ENCODE data around the gene TMEM30A.

Gene TMEM30A

GRCh38 chr6:75235271-75235670 is 49.3 kb downstream of the TMEM30A start:
- Histone ChIP-seq H3K4me1 (ENCODE audit: low read length) (no peaks in the 10 kb centered on the region), H3K27ac (ENCODE audit: low read length) (no peak overlapping the region), H3F3A (ENCODE audit: insufficient read depth, low read length) (peaks cover 4% of the 10 kb centered on the region), H3K9me2 (replicated peaks; ENCODE audit: insufficient read depth, low read length) (no peaks in the 10 kb centered on the region), H4K20me1 (ENCODE audit: insufficient read depth, low read length) (no peaks in the 10 kb centered on the region), H3K9me3 (replicated peaks; ENCODE audit: insufficient read depth, low read length) (no peaks in the 10 kb centered on the region), H3K4me2 (ENCODE audit: low read depth, low read length) (no peak overlapping the region), H3K79me2 (ENCODE audit: low read length) (peaks cover 10% of the 10 kb centered on the region), H3K27me3 (replicated peaks; ENCODE audit: insufficient read depth, low read length) (no peaks in the 10 kb centered on the region), H3K9ac (ENCODE audit: low read length) (no peak overlapping the region), H3K4me3 (ENCODE audit: low read length) (no peak overlapping the region), H3K36me3 (replicated peaks; ENCODE audit: insufficient read depth, low read length) (no peaks in the 10 kb centered on the region; the same call in none of the 2 replicates), H2AFZ (ENCODE audit: low read length) (no peak overlapping the region)
- no peak for TF ChIP-seq EZH2phosphoT487 (IDR thresholded peaks at IDR 0.05; ENCODE audit: low read length)
- no peak for TF ChIP-seq EZH2 (optimal IDR thresholded peaks at IDR 0.05; ENCODE audit: low read depth, low read length)
- no peak for TF ChIP-seq CTCF (IDR thresholded peaks at IDR 0.05; ENCODE audit: low read length)
- no peak for DNase-seq

DNA sequence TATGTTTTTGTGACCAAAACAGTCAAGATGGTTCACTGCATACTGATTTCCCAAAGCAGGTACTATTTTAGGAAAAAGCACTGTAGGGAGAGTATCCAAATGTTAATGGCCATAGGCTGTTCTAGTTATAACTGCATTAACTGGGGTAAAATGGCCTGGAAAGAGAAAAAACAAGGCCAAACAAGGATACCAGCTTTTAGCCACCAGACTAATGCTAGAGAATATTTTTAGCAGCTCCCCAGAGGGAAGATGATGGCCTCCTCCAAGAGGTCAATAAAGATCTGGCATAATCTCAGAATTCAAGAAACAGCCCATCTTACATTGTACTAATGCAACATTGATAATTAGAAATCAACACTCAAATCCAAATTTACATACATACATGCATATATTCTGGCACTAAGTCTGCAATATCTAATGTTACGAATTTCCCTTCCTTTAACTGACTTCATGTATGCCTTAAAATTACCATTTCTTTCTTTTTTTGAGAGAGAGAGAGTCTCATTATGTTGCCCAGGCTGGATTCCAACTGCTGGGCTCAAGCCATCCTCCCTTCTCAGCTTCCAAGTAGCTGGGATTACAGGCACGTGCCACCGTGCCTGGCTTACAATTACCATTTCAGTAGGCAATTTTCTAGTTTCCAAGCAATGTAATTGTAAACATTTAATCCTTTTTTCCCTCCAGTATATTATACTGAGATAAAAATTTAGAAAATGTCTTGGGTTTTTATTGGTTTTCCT is 50.3 kb downstream of the TMEM30A start:
- Histone ChIP-seq H3K9ac (ENCODE audit: low read length) (no peak overlapping the region), H3K4me1 (ENCODE audit: low read length) (no peaks in the 10 kb centered on the region), H3F3A (ENCODE audit: insufficient read depth, low read length) (peaks cover 4% of the 10 kb centered on the region), H3K9me3 (replicated peaks; ENCODE audit: insufficient read depth, low read length) (no peaks in the 10 kb centered on the region), H3K4me3 (ENCODE audit: low read length) (no peak overlapping the region), H3K36me3 (replicated peaks; ENCODE audit: insufficient read depth, low read length) (no peaks in the 10 kb centered on the region; the same call in none of the 2 replicates), H3K27ac (ENCODE audit: low read length) (no peak overlapping the region), H3K9me2 (replicated peaks; ENCODE audit: insufficient read depth, low read length) (no peaks in the 10 kb centered on the region), H3K79me2 (ENCODE audit: low read length) (peaks cover 2% of the 10 kb centered on the region), H3K27me3 (replicated peaks; ENCODE audit: insufficient read depth, low read length) (no peaks in the 10 kb centered on the region), H2AFZ (ENCODE audit: low read length) (no peak overlapping the region), H4K20me1 (ENCODE audit: insufficient read depth, low read length) (no peaks in the 10 kb centered on the region), H3K4me2 (ENCODE audit: low read depth, low read length) (no peak overlapping the region)
- TF ChIP-seq CTCF (IDR thresholded peaks at IDR 0.05; ENCODE audit: low read length) (no peak), EZH2phosphoT487 (IDR thresholded peaks at IDR 0.05; ENCODE audit: low read length) (no peak)
- no peak for DNase-seq

DNA sequence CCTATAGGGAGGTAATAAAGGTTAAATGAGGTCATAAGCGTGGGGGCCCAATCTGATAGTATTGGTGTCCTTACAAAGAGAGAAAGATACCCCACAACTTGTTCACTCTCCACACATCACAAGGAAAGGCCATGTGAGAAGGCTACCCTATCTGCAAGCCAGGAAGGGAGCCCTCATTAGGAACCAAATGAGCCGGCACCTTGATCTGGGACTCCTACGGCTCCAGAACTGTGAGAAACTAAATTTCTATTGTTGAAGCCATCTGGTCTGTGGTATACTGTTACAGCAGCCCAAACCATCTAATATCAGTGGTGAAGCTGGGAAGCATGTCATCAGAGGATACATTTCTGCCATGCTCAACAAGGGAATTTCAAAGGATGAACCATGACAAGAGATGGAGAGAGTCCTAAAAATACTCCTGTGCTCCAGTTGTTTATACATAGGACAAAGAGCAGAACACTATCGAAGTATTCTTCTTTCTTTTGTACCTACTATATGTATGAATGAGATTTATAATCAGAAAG is 51.4 kb downstream of the TMEM30A start:
- Histone ChIP-seq H3K4me1 (ENCODE audit: low read length) (no peaks in the 10 kb centered on the region), H3K27me3 (replicated peaks; ENCODE audit: insufficient read depth, low read length) (no peaks in the 10 kb centered on the region), H3K9ac (ENCODE audit: low read length) (no peak overlapping the region), H3K9me3 (replicated peaks; ENCODE audit: insufficient read depth, low read length) (no peaks in the 10 kb centered on the region), H3K4me3 (ENCODE audit: low read length) (no peak overlapping the region), H3K79me2 (ENCODE audit: low read length) (no peaks in the 10 kb centered on the region), H3F3A (ENCODE audit: insufficient read depth, low read length) (peaks cover 4% of the 10 kb centered on the region), H3K4me2 (ENCODE audit: low read depth, low read length) (no peak overlapping the region), H3K27ac (ENCODE audit: low read length) (no peak overlapping the region), H4K20me1 (ENCODE audit: insufficient read depth, low read length) (no peaks in the 10 kb centered on the region), H2AFZ (ENCODE audit: low read length) (no peak overlapping the region), H3K9me2 (replicated peaks; ENCODE audit: insufficient read depth, low read length) (no peaks in the 10 kb centered on the region), H3K36me3 (replicated peaks; ENCODE audit: insufficient read depth, low read length) (no peaks in the 10 kb centered on the region)
- no peak for DNase-seq
- TF ChIP-seq EZH2phosphoT487 (IDR thresholded peaks at IDR 0.05; ENCODE audit: low read length) (no peak), CTCF (IDR thresholded peaks at IDR 0.05; ENCODE audit: low read length) (no peak), EZH2 (optimal IDR thresholded peaks at IDR 0.05; ENCODE audit: low read depth, low read length) (no peak)

Measured in MM.1S (cell line).